Measurements from ENCODE around the gene MFSD2A. TPM values are rescaled to one million over a fixed set of nuclear protein-coding genes. Genes with fewer than 3 reads are reported as not detected.
A peak's percentile ranks its signal among the peaks of the same experiment; 100 is the strongest.

The MFSD2A gene
- total RNA-seq, 1 experiment from 2014 or later = 8.0 TPM

- no peaks in the 10 kb centered on the region for H3K4me1 ChIP-seq (ENCODE audit: control insufficient read depth in 1 of 2, insufficient read depth in 2 of 2, low read length in 2 of 2)
- no peak for TF ChIP-seq ZFX (IDR thresholded peaks at IDR 0.05)
- no peak for TF ChIP-seq EZH2phosphoT487 (IDR thresholded peaks at IDR 0.05; ENCODE audit: borderline replicate concordance)
- no peak for TF ChIP-seq POLR2A (IDR thresholded peaks at IDR 0.05; ENCODE audit: borderline replicate concordance, extremely low read depth, insufficient read depth, insufficient read length)
- no peak for TF ChIP-seq ZBTB33 (IDR thresholded peaks at IDR 0.05; ENCODE audit: extremely low read depth, insufficient replicate concordance, low read length)
- TF ChIP-seq TCF7L2 (IDR thresholded peaks at IDR 0.05; ENCODE audit: borderline replicate concordance, extremely low read depth, insufficient read depth, insufficient read length) = no peak
- no peak for TF ChIP-seq SIN3A (IDR thresholded peaks at IDR 0.05; ENCODE audit: low read depth)
- peak; percentile 48 for TF ChIP-seq CEBPB (IDR thresholded peaks at IDR 0.05; ENCODE audit: low read depth)
- no peak for TF ChIP-seq MAX (IDR thresholded peaks at IDR 0.05)
- TF ChIP-seq EZH2 (IDR thresholded peaks at IDR 0.05) = no peak
- H4K20me1 ChIP-seq (ENCODE audit: insufficient read depth) = no peaks in the 10 kb centered on the region
- no peaks in the 10 kb centered on the region for H3K27me3 ChIP-seq (ENCODE audit: insufficient read depth, low read length)
- CTCF ChIA-PET = interaction anchor here (0.9 kb wide), 1 partner anchor 15 kb away, joined by 4 read pairs; no protein-coding TSS in a partner anchor
- no peak overlapping the region for H3K4me3 ChIP-seq (replicated peaks in 1 of 2; ENCODE audit: low read depth in 1 of 2, low read length in 2 of 2)
- RAD21 ChIA-PET (ENCODE audit: low non-redundant PET in 1 of 2, low total read pairs in 2 of 2, uncharacterized antibody in 2 of 2, unreplicated experiment in 2 of 2) = no interaction called here
- H2AFZ ChIP-seq (ENCODE audit: low read depth, low read length, poor library complexity, severe bottlenecking) = no peak overlapping the region
- H3K36me3 ChIP-seq (ENCODE audit: control insufficient read depth in 1 of 2, insufficient read depth in 2 of 2, low read length in 2 of 2) = no peaks in the 10 kb centered on the region
- no peaks in the 10 kb centered on the region for H3K9me3 ChIP-seq (ENCODE audit: control insufficient read depth in 1 of 2, insufficient read depth in 1 of 2, low read depth in 1 of 2, low read length in 2 of 2)
- no peaks in the 10 kb centered on the region for H3K79me2 ChIP-seq (ENCODE audit: insufficient read depth, low read length)
- intact Hi-C loops (cut with micrococcal nuclease) = no loop called here
- H3K4me2 ChIP-seq (ENCODE audit: low read length) = no peak overlapping the region
- ATAC-seq = no peak
- no peak overlapping the region for H3K9ac ChIP-seq (ENCODE audit: low read length)
- DNase-seq (ENCODE audit: low read depth, low spot score) = no peak
- POLR2A ChIA-PET = no interaction called here
- H3K9me2 ChIP-seq (ENCODE audit: insufficient read depth) = no peaks in the 10 kb centered on the region
- no TSS peak for BruUV-seq (replicated peaks)
- H3K27ac ChIP-seq (ENCODE audit: low read depth, low read length) = no peak overlapping the region
Measured at GRCh38 chr1:39933956-39934941, 20.7 kb upstream of the MFSD2A start.
